ENCODE data around the gene CILP2.

- TF ChIP-seq CTCF (IDR thresholded peaks at IDR 0.05; ENCODE audit: borderline replicate concordance, extremely low read depth, low read length, poor library complexity, severe bottlenecking), result no peak
- TF ChIP-seq EZH2 (IDR thresholded peaks at IDR 0.05; ENCODE audit: borderline replicate concordance, low read depth, low read length, severe bottlenecking), result no peak
These were observed 11.9 kb downstream of the CILP2 start for GRCh38 chr19:19549804-19550464.

Data from DND-41 (cell line).